ENCODE measurements around the gene RETSAT.

- no peak for TF ChIP-seq CTCF (IDR thresholded peaks at IDR 0.05; ENCODE audit: insufficient read depth, low read length)
- no peak for TF ChIP-seq REST (IDR thresholded peaks at IDR 0.05; ENCODE audit: insufficient replicate concordance, low read depth)
- no peak for TF ChIP-seq POLR2AphosphoS5 (IDR thresholded peaks at IDR 0.05; ENCODE audit: low read depth)
- no peak for TF ChIP-seq GABPA (IDR thresholded peaks at IDR 0.05; ENCODE audit: low read depth)
Observed at GRCh38 chr2:85340034-85340892, 14.1 kb downstream of the RETSAT start.

Measured in HL-60 (cell line).